ENCODE results near the gene CHIC2.
A peak's percentile ranks its signal among the peaks of the same experiment; 100 is the strongest.

CHIC2 gene

DNA sequence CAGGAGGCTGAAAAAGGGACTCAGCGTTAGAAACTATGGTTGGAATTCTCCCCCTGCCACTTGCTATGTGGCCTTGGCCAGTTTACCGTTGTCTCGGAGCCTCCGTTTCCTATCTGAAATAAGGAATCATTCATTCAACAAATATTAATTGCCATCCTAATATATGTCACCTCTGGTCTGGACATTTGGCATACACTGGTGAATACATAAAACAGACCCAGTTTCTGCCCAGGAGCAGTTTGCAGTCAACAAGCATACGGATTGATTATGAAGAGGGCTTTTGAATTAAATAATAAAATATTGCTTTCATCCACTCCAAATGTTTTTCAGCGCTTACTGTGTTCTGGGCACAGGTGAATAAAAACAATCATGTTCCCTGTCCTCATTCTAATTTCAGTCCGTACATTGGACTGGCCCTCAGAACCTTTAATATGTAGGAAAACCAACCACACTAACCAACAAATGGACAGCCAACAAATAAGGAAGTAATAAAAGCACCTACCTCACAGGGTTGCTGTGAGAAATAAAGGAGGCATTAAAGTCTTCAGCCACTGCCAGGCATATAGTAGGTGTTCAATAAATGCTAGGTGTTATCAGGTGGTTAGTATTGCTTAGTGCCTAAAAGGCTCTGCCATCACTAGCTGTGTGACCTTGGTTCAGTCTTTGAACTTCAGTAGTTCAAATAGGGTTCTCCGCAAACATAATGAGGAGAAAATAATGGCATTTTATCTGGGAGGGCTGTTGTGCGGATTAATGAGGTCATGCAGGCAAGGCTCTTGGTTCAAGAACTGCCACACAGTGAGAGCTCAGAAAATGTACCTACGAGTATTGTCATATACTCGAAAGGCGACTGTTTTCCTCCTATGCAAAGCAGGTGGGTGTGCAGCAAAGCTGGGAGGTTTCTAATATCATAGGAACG is 28.3 kb upstream of the CHIC2 start:
- DNase-seq = no peak

DNA sequence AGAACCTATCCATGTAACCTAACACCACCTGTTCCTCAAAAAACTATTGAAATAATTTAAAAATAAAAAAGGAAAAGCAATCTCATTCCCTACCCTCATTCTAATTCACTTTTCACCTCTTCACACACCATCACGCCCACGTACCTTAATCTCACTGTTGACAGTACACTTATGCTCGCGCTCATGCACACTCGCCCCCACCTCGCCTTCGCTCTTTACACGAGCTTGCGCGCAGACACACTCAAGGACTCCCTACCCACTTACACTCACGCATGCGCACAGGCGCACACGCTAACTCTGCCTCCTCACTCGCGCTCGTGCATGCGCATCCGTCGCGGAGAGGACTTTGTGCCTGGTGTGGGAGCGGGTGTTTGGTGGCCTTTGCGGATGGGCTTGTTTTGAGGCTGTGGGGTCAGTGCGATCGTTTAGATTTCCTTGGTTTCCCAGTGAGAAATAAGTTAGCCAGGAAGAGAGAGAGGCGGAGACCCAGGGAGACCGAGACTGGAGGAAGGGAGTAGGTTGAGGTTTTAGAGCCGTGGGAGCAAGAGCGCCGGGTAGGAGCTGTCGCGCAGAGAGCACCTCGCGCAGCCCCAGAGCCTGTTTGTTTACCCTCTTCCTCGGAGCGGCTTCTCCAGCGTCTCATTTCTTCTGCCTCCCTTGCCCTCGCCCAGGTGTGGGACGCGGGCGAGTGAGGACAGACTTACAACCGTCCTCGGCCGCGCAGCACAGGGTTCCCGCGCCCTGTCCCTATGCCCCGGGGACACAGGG is 27.4 kb upstream of the CHIC2 start:
- peak; percentile 31 for DNase-seq

DNA sequence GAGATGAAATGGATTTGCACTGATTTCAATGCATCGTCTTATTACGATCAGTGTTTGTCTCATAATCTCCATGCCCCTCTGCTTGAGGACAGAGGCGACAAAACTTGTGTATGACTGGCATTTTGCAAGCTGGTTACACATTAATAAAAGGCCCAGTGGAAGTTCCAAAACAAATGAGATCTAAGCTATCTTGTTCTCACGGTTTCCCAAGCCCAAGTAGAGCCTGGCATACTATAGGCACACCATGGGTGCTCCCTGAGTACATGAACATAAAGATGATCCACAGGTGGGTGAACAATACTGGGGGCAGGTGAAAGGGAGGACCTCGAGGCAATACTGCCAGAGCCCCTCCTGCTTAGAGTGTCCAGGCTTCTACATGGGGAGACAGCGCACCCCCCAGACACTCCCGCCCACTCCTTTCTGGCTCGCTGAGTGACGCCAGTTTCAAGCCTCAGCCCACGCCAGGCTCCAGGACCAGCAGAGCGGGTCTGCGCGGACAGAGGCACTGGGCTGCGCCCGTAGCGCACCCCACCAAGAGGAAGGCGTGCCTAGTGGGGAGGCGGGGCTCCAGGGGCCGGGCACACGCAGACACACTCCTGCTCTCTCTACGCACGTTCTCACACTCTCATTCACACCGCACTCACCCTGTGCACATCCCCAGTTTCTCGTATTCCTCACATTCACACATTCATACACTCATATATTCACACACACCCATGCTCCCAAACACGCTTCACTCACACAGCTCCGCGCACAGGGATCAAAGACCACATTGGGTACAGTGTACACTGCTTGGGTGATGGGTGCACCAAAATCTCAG is 26.6 kb upstream of the CHIC2 start:
- DNase-seq = no peak

DNA sequence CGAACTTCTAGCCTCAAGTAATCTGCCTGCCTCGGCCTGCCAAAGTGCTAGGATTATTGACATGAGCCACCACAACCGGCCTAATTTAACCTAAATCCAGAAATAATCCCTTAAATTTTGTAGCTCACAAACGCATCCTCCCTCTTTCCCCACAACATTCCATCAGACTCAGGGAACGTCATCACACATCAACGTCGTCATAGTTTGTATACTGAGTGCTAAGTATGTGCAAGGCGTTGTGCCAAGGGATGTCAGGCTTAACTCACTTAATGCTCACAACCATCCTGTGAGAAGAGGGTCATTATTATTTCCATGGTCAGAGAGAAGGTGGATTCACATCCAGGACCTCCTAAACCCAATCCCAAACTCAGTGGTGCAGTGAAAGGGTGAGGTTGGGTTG is 26.0 kb upstream of the CHIC2 start:
- DNase-seq = no peak

DNA sequence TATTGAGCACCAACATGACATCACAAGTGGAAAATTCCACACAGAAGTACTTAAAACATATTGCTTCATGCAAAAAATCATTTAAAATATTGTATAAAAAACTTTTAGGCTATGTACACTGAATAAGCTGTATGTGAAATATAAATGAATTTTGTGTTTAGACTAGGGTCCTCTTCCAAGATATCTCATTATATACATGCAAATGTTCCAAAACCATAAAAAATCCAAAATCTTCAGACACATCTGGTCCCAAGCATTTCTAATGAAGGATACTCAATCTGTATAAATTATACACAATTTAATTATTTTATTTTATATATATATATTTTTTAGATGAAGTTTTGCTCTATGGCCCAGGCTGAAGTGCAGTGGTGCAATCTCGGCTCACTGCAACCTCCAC is 25.5 kb upstream of the CHIC2 start:
- DNase-seq = no peak

DNA sequence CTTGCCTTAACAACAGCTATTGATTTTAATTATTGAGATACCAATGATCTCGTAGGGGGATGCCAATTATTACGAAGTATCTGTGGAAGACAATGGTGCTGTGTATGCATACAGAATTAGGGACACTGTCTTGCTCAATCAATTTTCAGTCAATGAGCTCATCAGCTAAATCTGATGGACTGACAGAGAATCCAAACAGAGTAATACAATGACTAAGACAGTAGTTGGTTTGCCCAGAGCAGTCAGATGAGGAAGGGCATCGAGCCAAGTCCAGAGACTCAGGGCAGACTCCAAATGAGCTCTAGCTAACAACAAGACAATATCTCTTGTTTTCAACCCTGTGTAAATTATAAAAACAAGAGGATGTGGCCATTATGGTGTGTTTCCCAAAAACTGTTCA is 20.9 kb upstream of the CHIC2 start:
- peak; percentile 87 for DNase-seq

DNA sequence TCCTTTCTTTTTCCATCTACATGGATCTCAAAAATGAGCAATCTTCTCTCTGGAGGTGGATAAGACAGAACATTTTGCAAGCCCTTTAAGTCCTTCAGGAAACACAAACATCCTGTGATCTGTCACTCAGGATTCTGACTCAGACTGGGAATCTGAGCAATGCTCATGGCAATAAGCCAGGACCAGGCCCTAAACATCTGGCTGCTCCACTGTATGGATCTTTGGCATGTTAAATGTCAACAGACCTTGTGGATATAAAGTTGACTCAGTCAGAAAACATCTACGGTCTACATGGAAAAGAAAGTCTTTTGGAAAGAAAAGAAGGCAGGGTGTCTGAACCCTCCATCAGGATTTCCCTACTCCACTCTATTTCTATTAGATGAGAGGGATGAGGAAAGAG is 17.8 kb upstream of the CHIC2 start:
- peak; percentile 93 for DNase-seq

DNA sequence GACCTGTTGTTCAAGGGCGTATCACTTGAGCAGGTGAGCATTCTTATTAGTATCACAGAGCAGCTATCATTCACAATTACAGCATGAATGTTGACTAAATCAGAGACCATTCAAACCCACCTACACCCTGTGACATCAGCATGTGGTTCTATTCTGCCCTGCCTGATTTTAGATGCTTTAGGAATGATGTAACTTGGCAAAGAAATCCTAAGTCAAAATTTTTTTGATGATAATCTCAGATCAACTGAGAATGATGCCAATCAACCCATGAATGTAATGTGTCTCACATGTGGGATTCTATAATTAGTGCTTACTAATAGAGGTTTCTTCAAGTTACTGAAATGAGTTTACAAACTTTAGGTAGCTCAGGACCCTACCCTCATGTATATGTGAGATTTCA is 13.4 kb upstream of the CHIC2 start:
- DNase-seq = peak; percentile 40

DNA sequence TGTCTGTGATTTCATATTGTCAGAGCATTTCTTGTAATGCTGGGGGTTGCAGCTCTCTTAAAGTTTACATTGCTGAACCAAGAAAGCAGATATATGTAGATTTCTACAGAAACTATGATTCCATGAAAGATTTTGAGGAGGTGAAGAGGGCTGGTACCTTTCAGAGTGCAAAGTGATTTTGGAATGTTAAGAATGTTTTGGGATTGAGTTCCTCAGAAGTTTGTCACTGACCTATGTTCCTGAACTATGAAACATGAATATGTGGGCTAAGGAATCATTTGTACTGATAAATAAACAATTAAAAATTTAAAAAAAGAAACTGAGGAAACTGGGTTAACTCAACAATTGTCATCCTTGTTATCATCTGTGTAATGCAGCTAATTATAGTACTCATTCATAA is 12.3 kb upstream of the CHIC2 start:
- peak; percentile 27 for DNase-seq

DNA sequence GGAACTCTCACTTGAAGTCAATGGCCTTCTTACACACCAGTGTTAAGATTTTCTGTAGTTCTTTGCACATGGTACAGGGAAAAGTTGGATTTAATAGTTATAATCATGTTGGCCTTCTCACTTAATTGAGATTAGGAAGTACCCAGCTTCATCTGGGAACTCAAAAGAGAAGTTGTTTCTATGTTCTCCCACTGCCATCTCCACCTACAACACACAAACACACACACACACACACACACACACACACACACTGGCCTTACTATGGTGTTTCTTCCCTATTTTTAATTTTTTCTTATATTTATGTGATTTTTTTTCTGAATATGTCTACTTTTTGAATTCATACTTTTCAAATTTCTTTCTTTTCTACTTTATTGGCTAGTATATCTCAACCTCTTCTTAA is 10.0 kb upstream of the CHIC2 start:
- DNase-seq = no peak

DNA sequence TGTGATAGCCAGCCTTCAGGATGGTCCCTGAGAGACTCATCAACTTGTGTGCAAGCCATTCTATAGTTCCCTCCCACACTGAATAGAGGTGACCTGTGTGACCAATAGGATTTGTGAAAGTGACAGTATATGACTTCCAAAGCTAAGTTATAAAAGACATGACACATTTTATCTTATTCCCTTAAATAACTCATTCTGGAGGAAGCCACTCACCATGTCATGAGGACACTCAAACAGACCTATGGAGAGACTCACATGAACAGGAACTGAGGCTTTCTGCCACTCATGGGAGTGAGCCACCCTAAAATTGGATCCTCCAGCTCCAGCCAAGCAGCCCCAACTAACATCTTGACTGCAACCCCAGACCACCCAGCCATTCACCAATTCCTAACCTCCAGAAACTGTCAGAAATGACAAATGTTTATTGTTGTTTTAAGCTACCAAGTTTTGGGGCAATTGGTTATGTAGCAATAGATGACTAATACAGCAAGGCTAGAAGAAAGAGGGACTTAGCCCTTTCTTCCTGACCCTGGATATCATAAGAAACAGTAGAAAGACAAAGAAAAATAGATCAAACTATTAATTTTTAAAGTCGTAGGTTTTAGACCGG is 9.0 kb upstream of the CHIC2 start:
- peak; percentile 62 for DNase-seq

DNA sequence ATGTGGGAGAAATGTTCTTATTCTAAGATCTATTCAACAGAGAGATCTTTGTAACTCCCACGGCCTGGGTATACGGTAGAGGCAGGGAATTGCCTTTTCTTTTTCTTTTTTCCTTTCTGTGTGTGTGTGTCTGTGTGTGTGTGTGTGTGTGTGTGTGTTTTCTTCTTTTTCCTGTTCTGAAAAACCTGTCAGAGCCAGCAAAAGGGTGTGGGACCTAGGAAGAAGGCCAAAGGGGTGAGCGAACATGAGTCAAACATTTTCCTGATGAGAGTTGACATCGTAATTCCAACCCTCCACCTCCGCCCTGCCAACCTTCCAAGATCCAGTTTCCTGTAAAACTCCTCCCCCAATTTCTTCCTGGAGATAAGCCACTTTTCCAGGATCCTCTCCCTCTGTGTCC is 2.8 kb upstream of the CHIC2 start:
- DNase-seq = peak; percentile 60

DNA sequence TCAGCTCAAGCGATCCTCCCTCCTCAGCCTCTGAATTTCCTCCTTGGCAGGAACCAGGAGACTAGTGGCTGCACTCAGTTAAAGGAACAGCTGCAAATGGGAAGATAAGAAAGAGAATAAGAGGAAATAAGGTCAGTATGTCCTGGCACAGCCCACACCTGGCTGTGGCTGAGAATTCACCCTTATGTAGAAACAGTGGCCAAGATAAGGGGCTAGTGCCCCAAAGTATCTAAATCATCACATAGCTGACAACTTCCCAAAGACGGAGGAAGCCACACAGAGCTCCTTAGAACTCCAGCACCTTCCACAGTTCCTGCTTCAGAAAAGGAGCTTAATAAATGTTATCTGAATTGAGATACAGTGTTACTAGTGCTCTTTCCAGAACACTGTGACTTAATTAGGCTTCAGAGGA is 2.3 kb upstream of the CHIC2 start:
- no peak for DNase-seq

DNA sequence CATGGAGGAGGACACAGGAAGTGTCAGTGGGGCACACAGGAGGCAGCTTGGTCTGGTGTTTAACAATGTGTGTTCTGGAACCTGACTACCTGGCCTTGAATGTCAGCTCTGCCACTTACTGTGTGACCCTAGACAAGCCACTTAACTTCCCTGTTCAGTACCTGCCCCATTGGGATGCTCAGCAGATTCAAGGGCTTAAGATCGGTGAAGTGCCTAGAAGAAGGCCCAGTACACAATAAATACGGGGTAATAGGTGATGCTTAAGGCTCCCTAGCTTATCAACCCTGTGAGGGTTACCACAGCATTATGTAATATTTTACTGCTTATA is 1.6 kb upstream of the CHIC2 start:
- no peak for DNase-seq

DNA sequence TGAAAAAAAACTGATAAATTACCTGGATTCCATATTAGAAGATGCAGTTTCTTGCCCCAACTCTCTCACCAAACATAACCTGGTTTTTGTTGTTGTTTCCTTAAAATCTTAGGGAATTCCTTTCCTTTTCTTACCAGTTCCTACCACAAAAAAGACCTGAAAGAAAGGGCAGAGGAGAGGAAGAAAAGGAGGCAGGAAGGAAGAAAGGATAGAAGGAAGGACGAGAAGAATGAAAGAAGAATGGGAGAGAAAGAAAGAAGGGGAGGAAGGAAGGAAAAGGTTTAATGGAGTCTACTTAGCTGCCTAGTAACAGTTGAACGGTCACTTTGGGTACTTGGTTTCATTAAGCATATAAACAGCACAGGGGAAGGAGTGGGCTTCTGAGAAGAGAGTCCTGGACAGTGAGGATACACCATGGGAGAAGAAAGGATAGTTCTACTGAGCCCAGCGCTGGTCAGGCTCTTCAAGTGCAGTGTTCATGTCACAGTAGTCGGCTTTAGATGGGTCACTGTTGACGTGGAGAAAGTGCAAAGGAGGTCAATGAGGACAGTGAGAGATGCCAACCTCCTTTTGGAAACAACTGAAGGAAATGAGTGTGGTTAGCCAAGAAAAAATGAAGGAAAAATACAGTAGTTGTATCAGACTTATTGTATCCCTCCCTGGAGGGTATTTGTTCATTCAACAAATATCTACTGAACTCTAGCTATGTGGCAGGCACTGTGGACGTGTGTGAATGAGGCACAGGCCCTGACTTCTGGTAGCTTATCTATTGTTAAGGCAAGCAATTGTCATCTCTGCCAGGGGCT is 1.1 kb upstream of the CHIC2 start:
- DNase-seq = no peak

DNA sequence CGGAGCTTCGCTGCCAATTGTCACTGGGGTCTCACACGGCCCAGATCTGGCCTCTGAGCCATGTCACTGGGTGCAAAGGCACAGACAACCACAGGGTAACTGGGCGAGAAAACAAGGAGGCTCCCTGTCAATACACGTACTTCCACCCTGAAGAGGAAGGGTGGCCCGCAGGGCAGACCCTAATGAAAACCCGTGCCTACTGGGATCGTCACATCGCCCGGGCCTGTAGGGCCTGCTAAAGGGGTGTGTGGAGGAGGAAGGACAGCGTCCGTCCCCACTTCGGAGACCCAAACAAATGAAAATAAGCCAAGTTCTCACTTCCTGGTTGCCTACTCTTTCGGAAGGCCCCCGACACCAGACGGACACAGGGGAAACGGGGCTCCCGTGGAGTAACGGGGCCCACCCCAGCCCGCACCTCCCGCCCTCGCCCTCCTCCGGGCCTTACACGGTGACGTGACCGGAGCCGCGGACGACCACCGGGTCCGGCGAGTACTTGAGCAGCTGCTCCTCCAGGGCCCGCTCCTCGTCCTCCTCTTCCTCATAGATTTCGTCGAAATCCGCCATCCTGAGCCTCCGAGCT is 578 bp downstream of the CHIC2 start:
- no peak for DNase-seq

DNA sequence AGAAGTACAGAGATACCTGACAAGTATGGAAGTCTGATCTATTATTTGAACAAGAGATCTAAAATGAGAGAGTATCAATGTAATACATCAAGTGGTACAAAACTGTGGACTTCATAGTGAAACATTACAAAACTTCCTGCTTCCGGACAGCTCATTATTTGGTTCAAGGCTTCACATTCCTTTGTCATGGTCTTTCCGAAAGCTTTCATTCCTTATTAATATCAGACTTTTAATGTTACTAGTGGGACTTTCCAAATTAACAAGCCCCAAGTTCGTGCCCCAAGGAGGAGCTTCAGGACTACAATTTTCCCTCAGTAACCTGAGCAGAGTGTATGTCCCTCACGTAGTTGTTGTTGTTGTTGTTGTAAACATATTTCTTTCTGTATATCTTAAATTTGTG is 1.2 kb downstream of the CHIC2 start:
- peak; percentile 47 for DNase-seq

DNA sequence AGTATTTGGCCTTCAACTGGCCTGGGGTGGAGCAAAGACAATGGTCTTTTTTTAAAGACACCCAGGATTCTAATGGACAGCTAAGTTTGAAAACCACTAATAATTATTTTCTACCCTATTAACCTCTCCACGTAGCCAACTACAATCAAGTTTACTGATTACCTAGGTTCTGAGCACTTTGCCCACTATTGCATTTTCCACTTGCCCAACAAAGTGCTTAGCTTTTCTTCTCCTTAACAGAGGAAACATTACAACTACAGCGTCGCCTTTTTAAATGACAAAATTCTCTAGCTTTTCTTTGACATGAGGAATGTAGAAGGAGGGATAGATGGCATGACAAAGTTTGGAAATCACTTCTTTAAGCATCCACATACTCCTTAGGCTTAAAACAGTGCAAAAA is 2.0 kb downstream of the CHIC2 start:
- DNase-seq = no peak

DNA sequence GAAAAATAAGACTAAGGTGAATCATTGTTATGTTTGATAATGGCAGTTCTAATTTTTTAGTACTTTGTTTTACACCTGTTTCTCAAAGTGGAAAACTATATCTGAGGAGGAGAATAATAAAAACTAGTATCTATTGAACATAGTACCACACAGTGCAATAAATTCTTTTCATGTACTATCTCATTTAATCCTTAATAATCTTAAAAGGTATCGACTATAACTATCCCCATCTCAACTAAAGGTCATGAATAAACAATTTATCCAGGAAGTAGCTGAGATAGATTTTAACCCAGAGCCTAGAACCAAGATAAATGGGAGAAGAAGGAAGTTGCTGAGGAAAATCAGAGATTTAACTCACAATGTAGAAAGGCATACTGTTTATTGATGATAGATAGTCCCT is 2.5 kb downstream of the CHIC2 start:
- DNase-seq = no peak

DNA sequence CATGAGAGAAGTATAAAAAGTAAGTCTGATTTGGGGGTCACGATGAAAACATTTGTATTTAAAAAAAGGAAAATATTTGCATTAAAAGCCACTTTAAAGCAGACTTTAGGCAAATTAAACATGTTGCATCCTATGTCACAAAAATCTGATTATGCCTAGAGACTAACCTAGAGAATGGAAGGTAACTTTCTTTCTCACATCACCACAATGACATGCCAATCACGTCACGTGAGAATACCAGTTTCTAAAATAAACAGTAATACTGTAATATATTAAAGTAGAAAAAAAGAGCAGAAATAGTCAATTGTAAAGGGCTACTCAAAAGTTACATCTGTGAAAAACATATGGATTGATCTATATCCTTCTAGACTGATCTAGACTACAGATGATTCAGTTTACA is 3.3 kb downstream of the CHIC2 start:
- DNase-seq = no peak

DNA sequence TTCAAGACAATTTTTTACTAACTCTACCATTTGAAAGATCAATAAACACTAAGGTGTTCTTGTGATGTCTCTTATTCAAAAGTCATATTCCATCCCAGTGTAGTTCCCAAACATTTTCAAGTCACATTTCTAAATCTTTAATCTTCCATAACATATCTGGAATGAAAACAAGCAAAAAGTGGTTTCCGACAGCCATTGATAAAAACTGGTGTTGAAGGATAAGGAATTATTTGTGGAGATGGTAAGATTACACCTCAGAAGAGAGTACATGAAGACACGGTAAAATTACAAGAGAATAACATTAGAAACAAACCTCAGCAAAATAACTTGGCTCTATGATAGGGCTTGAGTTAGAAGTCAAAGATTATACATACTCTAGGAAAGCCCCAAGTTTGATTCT is 4.3 kb downstream of the CHIC2 start:
- no peak for DNase-seq

DNA sequence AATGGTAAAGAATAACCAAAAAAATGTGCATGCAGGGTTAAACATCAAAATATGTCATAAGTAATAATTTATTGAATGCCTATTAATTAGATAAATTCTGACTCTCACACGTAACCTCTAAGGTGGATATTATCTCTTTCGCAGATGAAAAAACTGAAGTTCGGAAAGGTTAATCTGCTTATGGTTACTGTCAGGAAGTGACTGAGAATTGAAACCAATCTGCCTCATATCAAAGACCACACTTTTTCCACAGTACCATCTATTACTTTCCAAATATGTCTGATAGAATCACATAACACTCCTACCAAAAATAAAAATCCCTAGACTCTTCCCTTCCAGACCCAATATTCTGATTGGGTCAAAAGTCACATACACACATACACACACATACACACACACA is 6.2 kb downstream of the CHIC2 start:
- no peak for DNase-seq

Measured in HCEC 1CT (cell line).